Effector memory CD4-positive, alpha-beta T cell (primary cell): Measurements from ENCODE around the gene FCGR3B.
"Not testable (repeated sequence)": the region's sequence is repeated elsewhere in the genome, so short reads cannot be mapped to it uniquely, and the experiment has no call there.

ENCODE experiments used
- DNase-seq, 3 donors: peaks; one replicate each; pipeline ENCODE4 v3.0.0-alpha.2; 2020
- H3K27ac ChIP-seq: 2 replicates; pipeline ENCODE4 v1.7.0; 2013; ENCODE audit warnings: mild to moderate bottlenecking, low read length, moderate library complexity; ENCODE audit not compliant: insufficient read depth, poor library complexity, severe bottlenecking
- H3K27me3 ChIP-seq: replicated peaks from 2 replicates; pipeline ENCODE4 v1.7.0; 2013; ENCODE audit warnings: mild to moderate bottlenecking, low read length; ENCODE audit not compliant: insufficient read depth, control insufficient read depth, poor library complexity, severe bottlenecking
- H3K36me3 ChIP-seq: 2 replicates; pipeline ENCODE4 v1.7.0; 2013; ENCODE audit warnings: mild to moderate bottlenecking, low read length, moderate library complexity; ENCODE audit not compliant: control insufficient read depth, insufficient read depth
- H3K4me1 ChIP-seq: 2 replicates; pipeline ENCODE4 v1.7.0; 2013; ENCODE audit warnings: low read length, mild to moderate bottlenecking; ENCODE audit not compliant: control insufficient read depth, insufficient read depth, poor library complexity, severe bottlenecking
- H3K4me3 ChIP-seq: 2 replicates; pipeline ENCODE4 v1.7.0; 2013; ENCODE audit warnings: low read length, low read depth, mild to moderate bottlenecking; ENCODE audit not compliant: insufficient read depth, poor library complexity, severe bottlenecking
- H3K9me3 ChIP-seq: 2 replicates; pipeline ENCODE4 v1.7.0; 2013; ENCODE audit warnings: mild to moderate bottlenecking, low read length, moderate library complexity; ENCODE audit not compliant: control insufficient read depth

FCGR3B gene

GRCh38 chr1:161588596-161588995 is 42.4 kb downstream of the FCGR3B start:
- H3K4me1 ChIP-seq, H3K9me3 ChIP-seq, H3K36me3 ChIP-seq, H3K4me3 ChIP-seq, H3K27me3 ChIP-seq, H3K27ac ChIP-seq, DNase-seq: not testable (repeated sequence)

GRCh38 chr1:161582882-161583281 is 48.1 kb downstream of the FCGR3B start:
- H3K36me3 ChIP-seq, H3K4me1 ChIP-seq, H3K27me3 ChIP-seq, H3K4me3 ChIP-seq, H3K27ac ChIP-seq, H3K9me3 ChIP-seq, DNase-seq: not testable (repeated sequence)

- not testable (repeated sequence) for H3K4me3 ChIP-seq, H3K27ac ChIP-seq, H3K9me3 ChIP-seq, DNase-seq, H3K27me3 ChIP-seq, H3K4me1 ChIP-seq, H3K36me3 ChIP-seq
Observed at GRCh38 chr1:161580879-161581537, 50.0 kb downstream of the FCGR3B start.

- H3K27ac ChIP-seq, H3K4me3 ChIP-seq, H3K36me3 ChIP-seq, H3K27me3 ChIP-seq, H3K4me1 ChIP-seq, DNase-seq, H3K9me3 ChIP-seq: not testable (repeated sequence)
Observed at GRCh38 chr1:161579856-161580507, 51.0 kb downstream of the FCGR3B start.

- DNase-seq, H3K4me1 ChIP-seq, H3K36me3 ChIP-seq, H3K27ac ChIP-seq, H3K4me3 ChIP-seq, H3K9me3 ChIP-seq, H3K27me3 ChIP-seq: not testable (repeated sequence)
Observed at GRCh38 chr1:161576676-161577075, 54.3 kb downstream of the FCGR3B start.
